LNCAP (cell line): ENCODE data around the gene CFAP58.

Source experiments
- CTCF ChIP-seq: fragments of 450-650 bp; IDR thresholded peaks from 2 replicates; pipeline ENCODE4 v1.5.1; 2017; ENCODE audit warnings: mild to moderate bottlenecking

CFAP58 gene

GRCh38 chr10:104492329-104492940, 138.8 kb downstream of the CFAP58 start:
- no peak for TF ChIP-seq CTCF

GRCh38 chr10:104498347-104499081, 144.9 kb downstream of the CFAP58 start:
- no peak for TF ChIP-seq CTCF

GRCh38 chr10:104501449-104501848, 147.8 kb downstream of the CFAP58 start:
- no peak for TF ChIP-seq CTCF

- no peak for TF ChIP-seq CTCF
Measured at GRCh38 chr10:104501864-104502579, 148.4 kb downstream of the CFAP58 start.

- no peak for TF ChIP-seq CTCF
Measured at GRCh38 chr10:104502907-104503306, 149.3 kb downstream of the CFAP58 start.
